KMS-11 (cell line): ENCODE data around the gene TUBGCP2.

ENCODE experiments used
- H2AFZ ChIP-seq: fragments of 200-600 bp; sonication (generic); 2 replicates; pipeline ENCODE4 v1.6.1; 2016; ENCODE audit warnings: antibody characterized with exemption, mixed run types, low read depth
- H3K27ac ChIP-seq: fragments of 200-600 bp; sonication (generic); 2 replicates; pipeline ENCODE4 v1.6.1; 2016; ENCODE audit warnings: mild to moderate bottlenecking, mixed run types
- H3K27me3 ChIP-seq: fragments of 200-600 bp; sonication (generic); 2 replicates; pipeline ENCODE4 v1.6.1; 2017; ENCODE audit warnings: mild to moderate bottlenecking, low read depth, mixed run types, moderate library complexity; ENCODE audit not compliant: insufficient read depth
- H3K36me3 ChIP-seq: fragments of 200-600 bp; sonication (generic); 2 replicates; pipeline ENCODE4 v1.6.1; 2017; ENCODE audit warnings: mild to moderate bottlenecking, mixed run types; ENCODE audit not compliant: insufficient read depth
- H3K4me1 ChIP-seq: fragments of 200-600 bp; sonication (generic); 2 replicates; pipeline ENCODE4 v1.6.1; 2016; ENCODE audit warnings: mild to moderate bottlenecking, low read depth, mixed run types; ENCODE audit not compliant: poor library complexity, severe bottlenecking
- H3K4me2 ChIP-seq: fragments of 200-600 bp; sonication (generic); 2 replicates; pipeline ENCODE4 v1.7.0; 2016; ENCODE audit warnings: mild to moderate bottlenecking, mixed run types
- H3K4me3 ChIP-seq: fragments of 200-600 bp; sonication (generic); IDR thresholded peaks from 2 replicates; pipeline ENCODE4 v1.6.1; 2017; ENCODE audit warnings: low read depth, low read length, mixed read lengths; ENCODE audit not compliant: insufficient read depth
- H3K79me2 ChIP-seq: fragments of 200-600 bp; sonication (generic); 2 replicates; pipeline ENCODE4 v1.6.1; 2016; ENCODE audit warnings: low read depth, mixed run types; ENCODE audit not compliant: insufficient read depth
- H3K9ac ChIP-seq: fragments of 200-600 bp; sonication (generic); 2 replicates; pipeline ENCODE4 v1.6.1; 2016; ENCODE audit warnings: mild to moderate bottlenecking, mixed run types
- H4K20me1 ChIP-seq: fragments of 200-600 bp; sonication (generic); 2 replicates; pipeline ENCODE4 v1.6.1; 2016; ENCODE audit warnings: mild to moderate bottlenecking, mixed run types; ENCODE audit not compliant: insufficient read depth
- CTCF ChIP-seq: fragments of 200-600 bp; sonication (generic); conservative IDR thresholded peaks from 2 replicates; pipeline ENCODE4 v1.6.1; 2017; ENCODE audit warnings: low read depth, mild to moderate bottlenecking, antibody characterized with exemption, low read length, moderate library complexity, mixed read lengths

Gene TUBGCP2

GRCh38 chr10:133249975-133250754 is 58.5 kb downstream of the TUBGCP2 start:
- no peak overlapping the region for H3K4me2 ChIP-seq
- peaks cover 66% of the 10 kb centered on the region for H3K27me3 ChIP-seq
- no peaks in the 10 kb centered on the region for H4K20me1 ChIP-seq
- H3K27ac ChIP-seq: no peak overlapping the region
- no peak overlapping the region for H2AFZ ChIP-seq
- no peaks in the 10 kb centered on the region for H3K4me1 ChIP-seq
- H3K9ac ChIP-seq: no peak overlapping the region
- no peak for TF ChIP-seq CTCF
- no peak overlapping the region for H3K4me3 ChIP-seq
- H3K36me3 ChIP-seq: no peaks in the 10 kb centered on the region
- no peaks in the 10 kb centered on the region for H3K79me2 ChIP-seq

GRCh38 chr10:133249094-133249780 is 59.4 kb downstream of the TUBGCP2 start:
- Histone ChIP-seq H3K4me3 (no peak overlapping the region), H2AFZ (no peak overlapping the region)
- no peak for TF ChIP-seq CTCF

GRCh38 chr10:133248334-133248715 is 60.3 kb downstream of the TUBGCP2 start:
- no peaks in the 10 kb centered on the region for H3K4me1 ChIP-seq
- no peaks in the 10 kb centered on the region for H4K20me1 ChIP-seq
- no peaks in the 10 kb centered on the region for H3K36me3 ChIP-seq

More at GRCh38 chr10:133249094-133249780, 59.4 kb downstream of the TUBGCP2 start:
- Histone ChIP-seq H3K4me2 (no peak overlapping the region), H4K20me1 (no peaks in the 10 kb centered on the region), H3K36me3 (no peaks in the 10 kb centered on the region), H3K27me3 (peaks cover 70% of the 10 kb centered on the region), H3K79me2 (no peaks in the 10 kb centered on the region), H3K4me1 (no peaks in the 10 kb centered on the region), H3K9ac (no peak overlapping the region), H3K27ac (no peak overlapping the region)

GRCh38 chr10:133247681-133248333 is 60.9 kb downstream of the TUBGCP2 start:
- TF ChIP-seq CTCF: no peak
- Histone ChIP-seq H3K27ac (no peak overlapping the region), H2AFZ (no peak overlapping the region), H3K4me3 (no peak overlapping the region), H3K79me2 (no peaks in the 10 kb centered on the region), H4K20me1 (no peaks in the 10 kb centered on the region), H3K27me3 (peaks cover 71% of the 10 kb centered on the region), H3K4me1 (no peaks in the 10 kb centered on the region), H3K4me2 (no peak overlapping the region), H3K9ac (no peak overlapping the region), H3K36me3 (no peaks in the 10 kb centered on the region)

More at GRCh38 chr10:133248334-133248715, 60.3 kb downstream of the TUBGCP2 start:
- H3K9ac ChIP-seq: no peak overlapping the region
- H3K4me3 ChIP-seq: no peak overlapping the region
- no peak overlapping the region for H3K27ac ChIP-seq
- H3K79me2 ChIP-seq: no peaks in the 10 kb centered on the region
- no peak overlapping the region for H3K4me2 ChIP-seq
- no peak overlapping the region for H2AFZ ChIP-seq
- TF ChIP-seq CTCF: no peak
- H3K27me3 ChIP-seq: peaks cover 69% of the 10 kb centered on the region
